Loucy (cell line): ENCODE data around the gene NIM1K.

Source experiments
- EZH2phosphoT487 ChIP-seq: fragments of 200-600 bp; IDR thresholded peaks from 2 replicates; pipeline ENCODE4 v1.6.1; 2018; ENCODE audit warnings: antibody characterized with exemption, mild to moderate bottlenecking, moderate library complexity, borderline replicate concordance
- TF ChIP-seq, protein P1 (sequence below): fragments of 200-600 bp; sonication (generic); conservative IDR thresholded peaks from 2 replicates; pipeline ENCODE4 v1.5.1; 2014; ENCODE audit warnings: mild to moderate bottlenecking, antibody characterized with exemption, low read length

DNA sequence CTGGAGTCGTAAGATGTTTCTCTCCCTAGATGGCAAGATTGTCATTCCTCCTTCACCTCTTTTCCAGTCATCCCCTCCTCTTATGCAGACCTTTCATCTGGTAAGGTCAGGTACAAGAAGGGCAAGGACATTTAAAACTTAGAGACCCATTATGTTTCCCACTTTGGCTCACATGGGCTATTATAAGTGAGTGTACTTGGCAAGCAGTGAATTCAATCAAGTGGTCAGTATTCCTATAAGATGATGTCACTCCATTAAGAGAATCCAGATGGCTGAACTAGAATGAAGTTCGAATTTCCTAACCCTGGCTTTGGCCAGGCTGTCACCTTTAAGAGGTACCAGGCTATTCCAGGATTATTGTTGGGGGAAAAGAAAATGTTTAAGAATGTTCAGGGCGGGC is 39.1 kb upstream of the NIM1K start:
- TF ChIP-seq, protein P1, sequence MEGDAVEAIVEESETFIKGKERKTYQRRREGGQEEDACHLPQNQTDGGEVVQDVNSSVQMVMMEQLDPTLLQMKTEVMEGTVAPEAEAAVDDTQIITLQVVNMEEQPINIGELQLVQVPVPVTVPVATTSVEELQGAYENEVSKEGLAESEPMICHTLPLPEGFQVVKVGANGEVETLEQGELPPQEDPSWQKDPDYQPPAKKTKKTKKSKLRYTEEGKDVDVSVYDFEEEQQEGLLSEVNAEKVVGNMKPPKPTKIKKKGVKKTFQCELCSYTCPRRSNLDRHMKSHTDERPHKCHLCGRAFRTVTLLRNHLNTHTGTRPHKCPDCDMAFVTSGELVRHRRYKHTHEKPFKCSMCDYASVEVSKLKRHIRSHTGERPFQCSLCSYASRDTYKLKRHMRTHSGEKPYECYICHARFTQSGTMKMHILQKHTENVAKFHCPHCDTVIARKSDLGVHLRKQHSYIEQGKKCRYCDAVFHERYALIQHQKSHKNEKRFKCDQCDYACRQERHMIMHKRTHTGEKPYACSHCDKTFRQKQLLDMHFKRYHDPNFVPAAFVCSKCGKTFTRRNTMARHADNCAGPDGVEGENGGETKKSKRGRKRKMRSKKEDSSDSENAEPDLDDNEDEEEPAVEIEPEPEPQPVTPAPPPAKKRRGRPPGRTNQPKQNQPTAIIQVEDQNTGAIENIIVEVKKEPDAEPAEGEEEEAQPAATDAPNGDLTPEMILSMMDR, result no peak
- no peak for TF ChIP-seq EZH2phosphoT487
